Measurements from ENCODE around the gene ZNF335.
"Not testable (repeated sequence)": the region's sequence is repeated elsewhere in the genome, so short reads cannot be mapped to it uniquely, and the experiment has no call there.

ZNF335 gene

DNA sequence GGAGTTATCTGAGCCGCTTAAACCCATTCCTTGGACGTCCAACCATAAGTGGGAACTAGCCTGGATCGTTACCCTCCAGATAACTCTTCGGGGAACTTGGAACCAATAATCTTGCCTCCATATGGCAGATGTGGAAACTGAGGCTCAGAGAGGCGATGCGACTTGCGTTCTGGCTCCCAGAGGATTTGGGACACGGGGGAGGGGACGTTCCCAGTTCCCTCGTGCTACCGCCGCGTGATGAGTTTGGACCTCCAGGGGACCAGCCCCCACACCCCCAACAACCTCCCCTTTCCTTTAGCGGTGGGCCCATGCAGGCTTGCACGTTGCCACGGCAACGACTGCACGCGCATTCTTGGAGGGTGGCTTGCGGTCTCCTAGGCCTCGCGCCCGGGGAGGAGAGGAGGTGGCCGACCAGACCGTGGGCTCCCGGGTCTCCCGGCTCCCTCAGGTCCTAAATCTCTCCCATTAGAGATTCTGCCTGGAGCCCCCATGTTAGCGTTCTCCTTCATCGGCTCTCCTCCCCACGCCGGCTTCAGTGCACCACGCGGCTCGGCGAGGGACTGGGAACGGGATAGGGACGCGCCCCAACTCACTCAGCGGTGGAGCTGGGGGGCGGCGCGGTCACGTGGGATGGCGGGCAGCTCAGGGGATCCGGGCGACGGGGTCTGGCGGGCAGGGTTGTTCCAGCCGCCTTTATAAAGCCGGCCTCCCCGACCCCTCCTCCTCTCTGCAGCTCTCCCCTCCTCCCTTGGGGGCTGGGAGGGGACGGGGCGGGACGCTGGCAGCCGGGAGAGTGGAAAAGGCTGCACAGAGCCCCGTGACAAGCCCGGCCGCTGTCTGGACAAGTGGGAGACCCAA lies 60.3 kb downstream of the ZNF335 start, which contains the start of gene PLTP:
TSS of gene PLTP (minus strand) at position 670 of the 858 bp plus-strand sequence. CDS start 703 bp downstream, outside the sequence.
- peak in 2 of 3 experiments; percentile 17 to 22 for DNase-seq (ENCODE audit: low read depth in 2 of 3, low spot score in 2 of 3)

DNA sequence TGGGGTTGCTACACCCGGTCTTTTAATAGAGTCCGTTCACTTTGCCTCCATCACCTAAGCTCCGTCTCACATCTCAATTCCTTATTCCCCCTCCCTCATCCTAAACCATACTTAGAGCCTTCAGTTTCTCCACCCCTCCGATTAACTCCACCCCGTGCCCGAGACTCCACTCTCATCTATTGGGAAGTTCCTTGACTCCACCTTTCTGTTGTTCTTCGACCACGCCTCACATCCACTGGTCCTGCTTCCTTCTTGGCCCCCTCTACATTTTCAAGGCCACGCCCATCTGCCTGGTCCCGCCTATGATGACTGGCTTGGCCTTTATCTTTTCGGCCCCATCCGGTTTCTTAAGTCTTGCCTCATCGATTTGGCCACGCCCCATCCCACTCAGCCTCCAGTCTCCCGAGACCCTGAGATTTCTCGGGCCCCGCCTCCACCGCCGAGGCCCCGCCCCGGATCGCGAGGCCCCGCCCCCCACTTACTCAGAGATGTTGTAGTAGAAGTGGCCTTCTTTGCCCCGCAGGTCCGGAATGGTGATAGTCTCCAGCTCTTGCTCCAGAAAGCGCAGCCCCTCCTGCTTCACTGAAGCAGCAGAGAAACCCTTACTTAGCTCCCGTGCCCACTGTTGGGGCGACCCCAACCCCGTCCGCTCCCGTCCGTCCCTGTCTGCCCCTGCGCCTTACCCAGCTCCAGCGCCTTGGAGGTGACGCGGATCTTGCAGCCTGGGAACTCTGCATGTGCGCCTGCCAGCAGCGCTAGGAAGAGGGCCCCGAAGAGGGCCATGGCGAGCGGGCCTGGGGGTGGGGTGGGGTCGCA lies 61.1 kb downstream of the ZNF335 start:
- DNase-seq (ENCODE audit: low read depth in 2 of 3, low spot score in 2 of 3) = peak; percentile 94 to 98 (median 97)

DNA sequence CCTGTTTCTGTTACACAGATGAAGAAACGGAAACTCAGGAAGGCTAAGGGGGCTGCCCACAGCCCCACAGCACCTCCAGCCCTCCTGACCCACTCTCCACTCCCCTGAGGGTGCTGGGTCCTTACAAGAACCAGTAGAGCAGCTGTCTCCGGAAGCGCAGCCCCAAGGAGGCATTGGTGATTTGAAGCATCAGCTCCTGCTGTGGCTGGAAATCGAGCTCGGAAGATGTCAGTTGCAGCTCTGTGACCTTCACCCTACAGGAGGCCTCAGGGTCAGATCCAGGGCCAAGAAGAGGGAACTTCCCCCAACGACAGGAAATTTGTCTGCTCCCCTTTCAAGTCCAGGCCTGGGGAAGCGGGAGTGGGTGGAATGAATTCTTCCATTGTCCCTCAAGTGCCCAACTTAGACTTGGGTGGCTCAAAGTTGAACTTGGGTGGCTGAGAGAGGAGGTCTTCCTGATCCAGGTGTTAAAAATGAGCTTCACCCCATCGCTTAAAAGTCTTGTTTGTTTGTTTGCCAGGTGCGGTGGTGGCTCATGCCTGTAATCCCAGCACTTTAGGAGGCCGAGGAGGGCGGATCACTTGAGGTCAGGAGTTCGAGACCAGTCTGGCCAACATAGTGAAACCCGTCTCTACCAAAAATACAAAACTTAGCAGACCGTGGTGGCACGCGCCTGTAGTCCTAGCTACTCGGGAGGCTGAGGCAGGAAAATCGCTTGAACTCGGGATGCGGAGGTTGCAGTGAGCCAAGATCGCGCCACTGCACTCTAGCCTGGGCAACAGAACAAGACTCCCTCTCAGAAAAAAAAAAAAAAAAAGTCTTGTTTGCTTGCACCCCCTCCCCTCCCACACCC lies 62.0 kb downstream of the ZNF335 start:
- DNase-seq (ENCODE audit: low read depth in 2 of 3, low spot score in 2 of 3) = no peak

DNA sequence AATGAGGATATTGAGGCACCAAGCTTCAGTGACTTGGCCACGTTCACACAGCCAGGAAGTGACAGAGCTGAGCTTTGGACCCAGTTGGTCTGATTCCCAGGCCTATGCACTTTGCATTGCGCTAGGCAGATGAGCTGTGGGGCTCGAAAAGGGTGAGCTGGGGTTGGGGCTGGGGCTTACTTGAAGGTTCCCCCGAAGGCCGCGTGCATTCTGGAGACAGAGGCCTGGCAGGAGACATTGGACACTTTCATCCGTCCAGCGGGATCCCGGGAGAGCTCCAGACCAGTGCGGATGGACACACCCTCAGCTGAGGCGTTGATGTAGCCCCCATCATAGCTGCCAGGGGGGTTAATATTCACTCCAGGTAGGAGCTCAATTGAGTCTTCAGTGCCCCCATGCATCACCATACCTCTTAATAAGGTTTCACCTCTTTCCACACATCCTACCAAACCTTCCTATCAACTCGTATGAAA lies 62.6 kb downstream of the ZNF335 start:
- no peak for DNase-seq (ENCODE audit: low read depth in 2 of 3, low spot score in 2 of 3)

DNA sequence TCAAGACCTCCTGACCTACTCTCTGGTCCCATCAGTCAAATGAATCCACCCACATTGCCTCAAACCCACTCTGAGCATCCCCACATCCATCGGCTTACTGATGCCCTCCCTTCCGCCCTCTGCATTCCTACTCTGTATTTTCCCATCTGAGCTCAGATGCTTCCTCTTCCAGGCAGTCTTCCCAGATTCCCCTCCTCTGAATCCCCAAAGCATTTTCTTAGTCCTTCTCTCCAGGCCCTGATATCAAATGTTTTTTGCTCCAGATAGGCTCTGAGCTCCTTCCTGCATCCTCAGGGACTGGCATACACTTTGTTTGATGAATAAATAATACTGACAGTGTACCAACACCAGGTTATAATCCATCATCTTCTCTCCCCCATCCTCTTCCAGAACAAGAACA lies 63.9 kb downstream of the ZNF335 start:
- no peak for DNase-seq (ENCODE audit: low read depth in 2 of 3, low spot score in 2 of 3)

DNA sequence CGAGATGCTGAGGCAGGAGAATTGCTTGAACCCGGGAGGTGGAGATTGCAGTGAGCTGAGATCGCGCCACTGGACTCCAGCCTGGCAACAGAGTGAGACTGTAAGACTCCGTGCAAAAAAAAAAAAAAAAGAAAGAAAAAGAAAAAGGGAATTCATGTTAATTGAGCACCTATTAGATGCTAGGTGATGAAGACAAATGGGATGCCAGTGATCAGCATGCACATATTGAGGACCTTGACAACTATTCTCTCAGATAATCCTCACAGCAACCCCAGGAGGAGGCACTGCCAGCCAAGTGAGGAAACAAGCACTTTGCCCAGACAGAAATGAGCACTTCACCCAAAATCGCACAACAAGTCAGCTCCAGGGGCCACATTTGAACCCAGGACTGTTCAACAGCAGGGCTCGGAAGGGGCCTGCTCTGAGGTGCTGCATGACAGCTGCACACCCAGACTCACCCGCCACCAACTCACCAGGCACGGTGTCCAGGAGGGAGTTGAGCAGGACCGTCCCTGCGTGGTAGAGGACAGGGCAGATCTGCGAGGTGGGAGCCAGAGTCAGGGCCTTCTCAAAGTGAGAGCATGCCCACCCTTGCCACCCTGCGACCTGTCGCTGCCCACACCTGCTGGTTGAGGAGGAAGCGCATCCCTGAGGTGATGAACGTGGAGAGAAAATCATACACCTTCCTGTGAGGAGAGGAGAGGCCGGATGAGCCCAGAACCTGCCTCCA lies 64.6 kb downstream of the ZNF335 start:
- no peak for DNase-seq (ENCODE audit: low read depth in 2 of 3, low spot score in 2 of 3)

DNA sequence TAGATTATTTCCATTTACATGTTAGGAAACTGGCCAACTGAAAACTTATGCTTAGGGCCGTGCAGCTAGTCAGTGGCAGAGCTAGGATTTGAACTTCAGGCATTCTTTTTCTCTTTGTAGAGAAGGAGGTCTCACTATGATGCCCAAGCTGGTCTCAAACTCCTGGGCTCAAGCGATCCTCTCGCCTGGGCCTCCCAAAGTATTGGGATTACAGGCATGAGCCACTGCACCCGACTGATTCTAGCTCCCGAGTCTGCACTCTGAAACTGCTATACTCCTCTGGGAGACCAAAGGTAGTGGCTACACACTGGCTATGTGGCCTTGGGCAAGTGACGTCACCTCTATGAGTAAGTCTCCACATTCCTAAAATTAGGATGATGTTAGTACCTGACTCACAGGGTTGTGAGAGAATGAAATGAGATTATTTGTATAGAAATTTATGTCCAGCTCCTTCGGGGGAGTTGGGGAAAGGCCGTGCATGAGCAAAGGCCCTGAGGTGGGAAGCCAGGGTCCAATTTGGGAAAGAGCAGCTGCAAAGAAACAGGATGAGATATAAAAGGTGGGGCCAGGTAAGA lies 66.4 kb downstream of the ZNF335 start:
- no peak for DNase-seq (ENCODE audit: low read depth in 2 of 3, low spot score in 2 of 3)

DNA sequence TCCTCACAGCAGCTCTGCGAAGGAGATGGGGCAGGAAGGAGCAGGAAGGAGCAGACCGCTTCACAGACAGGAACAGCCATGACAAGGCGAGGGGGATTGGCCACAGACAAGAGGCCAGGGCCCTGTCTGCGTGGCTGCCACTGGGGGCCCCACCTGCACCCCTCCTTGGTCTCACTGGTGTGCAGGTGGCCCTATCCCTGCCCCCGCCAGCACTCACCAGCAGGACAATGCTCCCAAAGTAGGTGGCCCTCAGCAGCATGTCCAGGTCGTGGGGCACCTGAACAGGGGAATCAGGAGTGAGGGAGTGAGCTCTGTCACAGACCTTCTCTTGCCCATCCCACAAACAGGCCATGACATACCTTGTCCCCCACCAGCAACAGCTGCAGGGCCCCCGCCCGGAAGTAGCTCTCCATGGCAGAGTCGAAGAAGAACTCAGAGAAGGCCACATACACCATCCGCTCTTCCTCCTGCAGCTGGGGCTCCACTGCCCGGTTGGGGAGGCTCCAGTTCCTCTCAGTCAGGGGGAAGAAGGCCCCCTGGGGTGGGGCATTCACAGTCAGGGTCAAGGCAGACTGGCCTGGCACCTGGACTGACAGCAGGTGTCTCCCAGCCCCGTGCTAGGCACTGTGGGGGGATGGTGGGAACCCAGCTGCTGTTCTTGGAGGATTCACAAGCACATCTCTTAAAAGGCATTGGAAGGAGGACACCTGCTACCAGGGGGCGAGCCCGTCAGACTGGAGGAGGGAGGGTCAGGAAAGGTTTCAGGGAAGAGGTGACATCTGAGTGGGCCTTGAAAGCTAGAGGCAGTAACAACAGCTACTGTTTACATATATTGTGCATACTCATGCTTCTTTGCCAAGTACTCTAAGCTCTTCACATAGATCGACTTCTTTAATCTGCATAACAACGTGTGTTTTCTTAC lies 67.2 kb downstream of the ZNF335 start:
- no peak for DNase-seq (ENCODE audit: low read depth in 2 of 3, low spot score in 2 of 3)

DNA sequence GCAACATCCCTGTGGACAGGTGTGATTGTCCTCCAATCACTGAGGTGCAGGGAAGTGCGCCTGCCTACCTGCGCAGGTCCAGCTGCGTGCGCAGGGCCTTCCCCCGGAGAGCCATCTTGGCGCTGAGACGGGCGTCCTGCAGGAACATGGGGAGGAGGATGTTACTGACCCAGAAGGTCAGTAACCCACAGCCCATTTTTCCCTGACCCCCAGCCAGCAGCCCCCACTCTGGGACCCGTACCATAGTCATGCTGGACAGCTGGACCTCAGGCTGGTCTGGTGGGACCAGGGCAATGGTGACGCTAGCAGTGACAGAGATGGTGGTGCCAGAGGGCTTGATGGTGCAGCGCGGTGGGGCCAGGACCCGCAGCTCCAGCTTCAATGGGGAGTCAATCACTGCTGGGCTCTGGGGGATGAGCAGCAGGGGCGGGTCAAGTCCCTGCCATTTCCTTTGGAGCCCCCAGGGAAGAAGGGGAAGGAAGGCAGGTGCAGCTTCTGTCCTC lies 69.8 kb downstream of the ZNF335 start:
- DNase-seq (ENCODE audit: low read depth in 2 of 3, low spot score in 2 of 3) = no peak

DNA sequence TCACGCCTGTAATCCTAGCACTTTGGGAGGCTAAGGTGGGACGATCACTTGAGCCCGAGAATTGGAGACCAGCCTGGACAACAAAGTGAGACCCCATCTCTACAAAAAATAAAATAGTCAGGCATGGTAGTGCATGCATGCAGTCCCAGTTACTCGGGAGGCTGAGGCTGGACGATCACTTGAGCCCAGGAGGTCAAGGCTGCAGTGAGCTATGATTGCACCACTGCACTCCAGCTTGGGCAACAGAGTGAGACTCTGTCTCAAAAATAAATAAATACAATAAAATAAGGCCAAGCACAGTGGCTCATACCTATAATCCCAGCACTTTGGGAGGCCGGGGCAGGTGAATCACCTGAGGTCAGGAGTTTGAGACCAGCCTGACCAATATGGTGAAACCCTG lies 70.7 kb downstream of the ZNF335 start:
- not testable (repeated sequence) for DNase-seq (ENCODE audit: low read depth in 2 of 3, low spot score in 2 of 3)

DNA sequence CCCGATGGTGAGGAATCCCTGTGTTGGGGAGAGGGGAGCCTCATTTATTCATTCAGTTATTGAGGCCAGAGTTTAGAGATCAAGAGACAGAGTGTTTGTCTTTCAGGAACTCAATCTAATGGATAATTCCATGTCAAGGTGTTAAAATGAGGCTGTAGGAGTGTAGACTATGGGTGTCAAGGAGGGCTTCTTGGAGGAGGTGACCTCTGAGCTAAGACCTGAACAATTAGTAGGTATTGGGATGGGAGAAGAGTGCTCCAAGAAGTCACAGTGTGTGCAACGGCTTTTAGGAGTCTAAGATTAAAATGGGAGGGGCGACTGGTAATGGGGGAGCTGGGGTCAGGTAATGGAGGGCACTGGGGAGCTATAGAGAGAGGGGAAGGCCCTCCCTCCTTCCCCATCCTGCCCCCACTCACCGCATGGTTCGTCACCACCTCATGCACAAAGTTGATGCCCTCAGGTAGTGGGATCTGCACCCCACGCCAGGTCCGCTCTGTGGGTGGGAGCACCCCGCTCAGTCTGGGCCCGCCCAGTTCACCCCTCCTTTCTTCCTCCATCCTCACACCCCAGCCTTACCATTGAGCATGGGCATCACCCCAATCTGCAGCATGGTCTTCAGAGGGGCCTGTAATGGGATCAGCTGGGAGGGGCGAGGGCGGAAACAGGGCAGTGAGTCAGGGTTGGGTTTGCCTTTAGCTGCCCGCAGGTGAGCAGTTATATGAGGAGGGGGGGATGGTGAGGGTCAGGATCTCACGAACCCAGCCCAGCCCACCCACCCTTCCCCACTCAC lies 72.8 kb downstream of the ZNF335 start:
- no peak for DNase-seq (ENCODE audit: low read depth in 2 of 3, low spot score in 2 of 3)
